KMS-11 (cell line): ENCODE measurements around the gene JMJD1C.
A peak's percentile ranks its signal among the peaks of the same experiment; 100 is the strongest.

Experiments
- H2AFZ ChIP-seq: fragments of 200-600 bp; sonication (generic); 2 replicates; pipeline ENCODE4 v1.6.1; 2016; ENCODE audit warnings: antibody characterized with exemption, mixed run types, low read depth
- H3K27ac ChIP-seq: fragments of 200-600 bp; sonication (generic); 2 replicates; pipeline ENCODE4 v1.6.1; 2016; ENCODE audit warnings: mild to moderate bottlenecking, mixed run types
- H3K27me3 ChIP-seq: fragments of 200-600 bp; sonication (generic); 2 replicates; pipeline ENCODE4 v1.6.1; 2017; ENCODE audit warnings: mild to moderate bottlenecking, low read depth, mixed run types, moderate library complexity; ENCODE audit not compliant: insufficient read depth
- H3K36me3 ChIP-seq: fragments of 200-600 bp; sonication (generic); 2 replicates; pipeline ENCODE4 v1.6.1; 2017; ENCODE audit warnings: mild to moderate bottlenecking, mixed run types; ENCODE audit not compliant: insufficient read depth
- H3K4me1 ChIP-seq: fragments of 200-600 bp; sonication (generic); 2 replicates; pipeline ENCODE4 v1.6.1; 2016; ENCODE audit warnings: mild to moderate bottlenecking, low read depth, mixed run types; ENCODE audit not compliant: poor library complexity, severe bottlenecking
- H3K4me2 ChIP-seq: fragments of 200-600 bp; sonication (generic); 2 replicates; pipeline ENCODE4 v1.7.0; 2016; ENCODE audit warnings: mild to moderate bottlenecking, mixed run types
- H3K4me3 ChIP-seq: fragments of 200-600 bp; sonication (generic); IDR thresholded peaks from 2 replicates; pipeline ENCODE4 v1.6.1; 2017; ENCODE audit warnings: low read depth, low read length, mixed read lengths; ENCODE audit not compliant: insufficient read depth
- H3K79me2 ChIP-seq: fragments of 200-600 bp; sonication (generic); 2 replicates; pipeline ENCODE4 v1.6.1; 2016; ENCODE audit warnings: low read depth, mixed run types; ENCODE audit not compliant: insufficient read depth
- H3K9ac ChIP-seq: fragments of 200-600 bp; sonication (generic); 2 replicates; pipeline ENCODE4 v1.6.1; 2016; ENCODE audit warnings: mild to moderate bottlenecking, mixed run types
- H4K20me1 ChIP-seq: fragments of 200-600 bp; sonication (generic); 2 replicates; pipeline ENCODE4 v1.6.1; 2016; ENCODE audit warnings: mild to moderate bottlenecking, mixed run types; ENCODE audit not compliant: insufficient read depth
- TF ChIP-seq, protein P1 (sequence below): fragments of 200-600 bp; sonication (generic); conservative IDR thresholded peaks from 2 replicates; pipeline ENCODE4 v1.6.1; 2017; ENCODE audit warnings: low read depth, mild to moderate bottlenecking, antibody characterized with exemption, low read length, moderate library complexity, mixed read lengths

JMJD1C gene

DNA sequence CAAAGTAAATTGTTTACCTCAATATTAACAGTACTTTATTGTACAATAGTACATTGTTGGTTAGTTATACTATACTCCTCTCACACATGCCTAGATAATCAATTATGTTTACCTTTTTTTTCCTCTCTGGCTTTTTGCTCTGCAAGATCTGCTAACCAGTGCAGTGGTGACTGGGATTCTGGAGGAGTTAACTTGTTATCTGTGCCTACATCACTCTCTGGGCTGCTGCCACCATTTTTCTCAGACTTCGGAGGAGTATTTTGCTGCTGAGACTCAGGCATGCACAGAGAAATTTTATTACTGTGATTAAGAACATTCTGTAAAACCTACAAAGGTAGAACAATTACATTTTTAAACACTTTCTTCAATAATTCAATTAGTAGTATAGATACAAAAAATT, 273.0 kb downstream of the JMJD1C start:
- H3K36me3 ChIP-seq: peaks cover 7% of the 10 kb centered on the region; the same call in 1 of the 2 replicates
- no peak overlapping the region for H2AFZ ChIP-seq
- no peak overlapping the region for H3K4me2 ChIP-seq
- no peak overlapping the region for H3K9ac ChIP-seq
- no peaks in the 10 kb centered on the region for H3K27me3 ChIP-seq
- no peaks in the 10 kb centered on the region for H3K79me2 ChIP-seq
- no peak overlapping the region for H3K27ac ChIP-seq
- H4K20me1 ChIP-seq: no peaks in the 10 kb centered on the region
- no peaks in the 10 kb centered on the region for H3K4me1 ChIP-seq
- TF ChIP-seq, protein P1, sequence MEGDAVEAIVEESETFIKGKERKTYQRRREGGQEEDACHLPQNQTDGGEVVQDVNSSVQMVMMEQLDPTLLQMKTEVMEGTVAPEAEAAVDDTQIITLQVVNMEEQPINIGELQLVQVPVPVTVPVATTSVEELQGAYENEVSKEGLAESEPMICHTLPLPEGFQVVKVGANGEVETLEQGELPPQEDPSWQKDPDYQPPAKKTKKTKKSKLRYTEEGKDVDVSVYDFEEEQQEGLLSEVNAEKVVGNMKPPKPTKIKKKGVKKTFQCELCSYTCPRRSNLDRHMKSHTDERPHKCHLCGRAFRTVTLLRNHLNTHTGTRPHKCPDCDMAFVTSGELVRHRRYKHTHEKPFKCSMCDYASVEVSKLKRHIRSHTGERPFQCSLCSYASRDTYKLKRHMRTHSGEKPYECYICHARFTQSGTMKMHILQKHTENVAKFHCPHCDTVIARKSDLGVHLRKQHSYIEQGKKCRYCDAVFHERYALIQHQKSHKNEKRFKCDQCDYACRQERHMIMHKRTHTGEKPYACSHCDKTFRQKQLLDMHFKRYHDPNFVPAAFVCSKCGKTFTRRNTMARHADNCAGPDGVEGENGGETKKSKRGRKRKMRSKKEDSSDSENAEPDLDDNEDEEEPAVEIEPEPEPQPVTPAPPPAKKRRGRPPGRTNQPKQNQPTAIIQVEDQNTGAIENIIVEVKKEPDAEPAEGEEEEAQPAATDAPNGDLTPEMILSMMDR: no peak
- no peak overlapping the region for H3K4me3 ChIP-seq

DNA sequence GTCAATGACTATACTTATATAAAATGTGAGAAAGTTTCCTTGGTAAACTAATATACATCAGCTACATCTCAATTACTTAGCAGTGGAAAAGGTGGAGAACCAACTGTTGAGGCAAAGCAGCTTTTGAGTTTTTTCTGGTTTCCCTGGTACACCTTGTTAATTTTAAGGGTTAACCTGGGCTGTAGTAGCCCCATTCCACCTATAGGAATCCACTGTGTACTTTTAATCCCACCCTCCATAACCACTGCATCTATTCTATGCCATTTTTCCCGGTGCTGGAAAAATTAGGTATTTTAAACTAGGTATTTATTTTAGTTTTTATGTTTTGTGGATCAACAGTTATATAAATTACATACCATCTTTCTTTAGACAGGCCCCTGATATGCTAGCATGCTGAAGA, 290.2 kb downstream of the JMJD1C start:
- Histone ChIP-seq H4K20me1 (no peaks in the 10 kb centered on the region), H3K27ac (no peak overlapping the region), H3K36me3 (peaks cover 3% of the 10 kb centered on the region; the same call in 1 of the 2 replicates), H3K79me2 (no peaks in the 10 kb centered on the region; the same call in 1 of the 2 replicates), H3K9ac (no peak overlapping the region), H3K4me2 (no peak overlapping the region), H3K27me3 (no peaks in the 10 kb centered on the region), H3K4me3 (no peak overlapping the region), H3K4me1 (peaks cover 46% of the 10 kb centered on the region), H2AFZ (no peak overlapping the region)
- TF ChIP-seq, protein P1: no peak

DNA sequence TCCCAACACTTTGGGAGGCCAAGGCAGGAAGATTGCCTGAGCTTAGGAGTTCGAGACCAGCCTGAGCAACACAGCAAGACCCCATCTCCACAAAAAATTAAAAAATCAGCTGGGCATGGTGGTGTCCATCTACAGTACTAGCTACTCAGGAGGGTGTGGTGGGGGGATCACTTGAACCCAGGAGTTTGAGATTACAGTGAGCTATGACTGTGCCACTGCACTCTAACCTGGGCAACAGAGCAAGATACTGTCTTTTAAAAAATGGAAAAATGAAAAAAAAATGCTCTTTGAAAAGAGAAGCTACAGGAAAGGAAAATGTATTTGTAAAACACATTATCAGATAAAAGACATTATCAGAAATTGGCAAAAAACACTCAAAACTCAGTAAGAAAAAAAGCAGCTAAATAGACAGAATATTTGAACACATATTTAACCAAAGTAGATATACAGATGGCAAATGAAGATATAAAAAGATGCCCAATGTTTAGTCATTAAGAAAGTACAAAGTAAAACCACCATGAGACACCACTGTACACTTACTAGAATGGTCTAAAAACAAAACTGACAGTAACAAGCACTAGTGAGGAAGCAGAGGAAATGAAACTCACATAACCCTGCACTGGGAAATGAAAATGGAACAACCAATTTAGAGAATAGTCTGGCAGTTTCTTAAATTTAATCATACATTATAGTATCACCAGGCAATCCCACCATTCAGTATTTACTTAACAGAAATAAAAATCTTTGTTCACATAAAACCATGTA, 292.1 kb downstream of the JMJD1C start:
- peaks cover 3% of the 10 kb centered on the region; the same call in 1 of the 2 replicates for H3K36me3 ChIP-seq

DNA sequence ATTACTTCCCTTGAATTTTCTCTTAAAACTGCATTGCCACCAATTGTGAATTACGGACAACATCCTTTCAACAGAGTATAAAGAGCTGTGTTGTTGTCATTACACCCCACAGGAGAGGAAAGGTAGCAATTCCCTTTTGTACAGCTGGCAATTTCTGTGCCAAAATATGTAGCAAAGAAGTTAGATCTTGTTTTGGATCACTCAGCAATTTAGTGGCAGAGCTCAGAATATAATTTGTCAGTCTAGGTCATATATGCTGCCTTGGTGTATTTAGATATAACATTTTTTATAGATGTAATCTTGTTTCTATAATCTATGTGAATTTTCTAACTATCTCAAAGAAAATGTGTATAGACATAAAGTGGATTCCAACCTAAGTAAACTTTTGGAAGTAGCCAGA, 293.9 kb downstream of the JMJD1C start:
- no peak overlapping the region for H3K4me3 ChIP-seq
- peaks cover 46% of the 10 kb centered on the region for H3K4me1 ChIP-seq
- H2AFZ ChIP-seq: no peak overlapping the region
- H3K36me3 ChIP-seq: peaks cover 3% of the 10 kb centered on the region; the same call in 1 of the 2 replicates
- H3K27me3 ChIP-seq: no peaks in the 10 kb centered on the region
- H3K79me2 ChIP-seq: no peaks in the 10 kb centered on the region; the same call in 1 of the 2 replicates
- no peak overlapping the region for H3K27ac ChIP-seq
- H3K9ac ChIP-seq: no peak overlapping the region
- TF ChIP-seq, protein P1: no peak
- H3K4me2 ChIP-seq: peak overlapping the region; percentile 1; the same call in 1 of the 2 replicates
- H4K20me1 ChIP-seq: no peaks in the 10 kb centered on the region

More for the DNA sequence above, 292.1 kb downstream of the JMJD1C start:
- Histone ChIP-seq H3K79me2 (no peaks in the 10 kb centered on the region; the same call in 1 of the 2 replicates), H4K20me1 (no peaks in the 10 kb centered on the region), H3K4me2 (peak overlapping the region; percentile 47), H2AFZ (no peak overlapping the region), H3K4me3 (no peak overlapping the region), H3K27me3 (no peaks in the 10 kb centered on the region), H3K9ac (no peak overlapping the region), H3K4me1 (peaks cover 46% of the 10 kb centered on the region), H3K27ac (no peak overlapping the region; the same call in 1 of the 2 replicates)
- TF ChIP-seq, protein P1: no peak
